ENCODE measurements around the gene UROS. TPM values are rescaled to one million over a fixed set of nuclear protein-coding genes. Genes with fewer than 3 reads are reported as not detected.

Gene UROS
- total and polyA plus RNA-seq, 2 of the 4 experiments (the other 2 are of a cell fraction) = 48.7 to 56.5 TPM

GRCh38 chr10:125849448-125849847, 26.4 kb upstream of the UROS start (continued):
- TF ChIP-seq RCOR1 (IDR thresholded peaks at IDR 0.05; ENCODE audit: insufficient replicate concordance, low read length) (no peak), MXI1 (IDR thresholded peaks at IDR 0.05; ENCODE audit: borderline replicate concordance, low read depth, low read length) (no peak), RAD21 (IDR thresholded peaks at IDR 0.05; ENCODE audit: low read length) (no peak), POLR2A (IDR thresholded peaks at IDR 0.05; ENCODE audit: low read depth, low read length) (no peak)

DNA sequence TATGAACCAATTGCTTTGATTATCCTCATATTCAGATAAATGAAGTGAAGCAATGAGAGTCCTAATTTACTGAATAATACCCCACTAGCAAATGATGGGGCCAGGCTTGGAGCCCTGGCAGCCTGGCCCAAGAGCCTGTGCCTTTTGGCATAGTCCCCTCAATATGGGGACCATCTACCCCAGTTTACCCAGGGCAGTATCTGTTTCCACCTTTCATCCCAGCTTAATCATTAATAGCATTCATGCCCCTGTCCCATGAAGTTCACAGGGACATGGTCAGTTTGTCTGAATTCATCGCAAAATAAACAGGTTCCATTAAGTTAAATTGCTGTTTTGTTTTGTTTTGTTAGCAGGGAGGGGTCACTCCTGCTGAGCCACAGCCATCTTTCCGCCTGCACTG, 25.8 kb upstream of the UROS start:
- H3K79me1 ChIP-seq (ENCODE audit: low read depth in 1 of 2, low read length in 2 of 2) = no peaks in the 10 kb centered on the region; a peak in 1 of 4 replicates
- H3K9ac ChIP-seq (ENCODE audit: low read depth, low read length) = no peak overlapping the region
- H4K5ac ChIP-seq (ENCODE audit: low read depth, low read length) = no peak overlapping the region
- ChIA-PET CTCF (no interaction called here), POLR2A (ENCODE audit: unreplicated experiment) (no interaction called here)
- H2BK120ac ChIP-seq (ENCODE audit: low read depth, low read length) = no peak overlapping the region
- no peak overlapping the region for H2AFZ ChIP-seq (replicated peaks; ENCODE audit: low read length, poor library complexity)
- no peak overlapping the region for H3K4me2 ChIP-seq (ENCODE audit: low read depth, low read length)
- TF ChIP-seq MAFK (IDR thresholded peaks at IDR 0.05; ENCODE audit: low read depth, low read length) (no peak), CHD1 (IDR thresholded peaks at IDR 0.05; ENCODE audit: low read depth, low read length) (no peak)
- TF ChIP-seq, protein P1, sequence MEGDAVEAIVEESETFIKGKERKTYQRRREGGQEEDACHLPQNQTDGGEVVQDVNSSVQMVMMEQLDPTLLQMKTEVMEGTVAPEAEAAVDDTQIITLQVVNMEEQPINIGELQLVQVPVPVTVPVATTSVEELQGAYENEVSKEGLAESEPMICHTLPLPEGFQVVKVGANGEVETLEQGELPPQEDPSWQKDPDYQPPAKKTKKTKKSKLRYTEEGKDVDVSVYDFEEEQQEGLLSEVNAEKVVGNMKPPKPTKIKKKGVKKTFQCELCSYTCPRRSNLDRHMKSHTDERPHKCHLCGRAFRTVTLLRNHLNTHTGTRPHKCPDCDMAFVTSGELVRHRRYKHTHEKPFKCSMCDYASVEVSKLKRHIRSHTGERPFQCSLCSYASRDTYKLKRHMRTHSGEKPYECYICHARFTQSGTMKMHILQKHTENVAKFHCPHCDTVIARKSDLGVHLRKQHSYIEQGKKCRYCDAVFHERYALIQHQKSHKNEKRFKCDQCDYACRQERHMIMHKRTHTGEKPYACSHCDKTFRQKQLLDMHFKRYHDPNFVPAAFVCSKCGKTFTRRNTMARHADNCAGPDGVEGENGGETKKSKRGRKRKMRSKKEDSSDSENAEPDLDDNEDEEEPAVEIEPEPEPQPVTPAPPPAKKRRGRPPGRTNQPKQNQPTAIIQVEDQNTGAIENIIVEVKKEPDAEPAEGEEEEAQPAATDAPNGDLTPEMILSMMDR (conservative IDR thresholded peaks at IDR 0.05; ENCODE audit: low read depth, low read length) = no peak
- no peaks in the 10 kb centered on the region for H3K4me1 ChIP-seq (ENCODE audit: control insufficient read depth, insufficient read depth, low read length)
- H2BK15ac ChIP-seq (ENCODE audit: low read depth, low read length) = no peak overlapping the region
- no peak overlapping the region for H2AK5ac ChIP-seq (ENCODE audit: low read depth, low read length)
- H3K4ac ChIP-seq (ENCODE audit: low read depth, low read length) = no peak overlapping the region
- dilution Hi-C loops (cut with HindIII; ENCODE audit: low sequenced_read_pairs, unreplicated experiment) = no loop called here
- H3K36me3 ChIP-seq (ENCODE audit: control insufficient read depth, insufficient read depth, low read length) = peaks cover 41% of the 10 kb centered on the region
- H3K23ac ChIP-seq (ENCODE audit: low read depth, low read length) = no peak overlapping the region
- BruUV-seq (replicated peaks) = no TSS peak
- in situ Hi-C loops (cut with MboI; ENCODE audit: low sequenced_read_pairs) = no loop called here
- no peak overlapping the region for H4K8ac ChIP-seq (ENCODE audit: low read depth in 2 of 2, low read length in 2 of 2)
- no peaks in the 10 kb centered on the region for H4K20me1 ChIP-seq (ENCODE audit: insufficient read depth, low read length)
- H3K56ac ChIP-seq (ENCODE audit: extremely low read depth, insufficient read depth, low read length) = no peak overlapping the region
- no peak overlapping the region for H2BK5ac ChIP-seq (ENCODE audit: low read depth, low read length, poor library complexity, severe bottlenecking)
- H4K91ac ChIP-seq (ENCODE audit: insufficient read depth, low read depth, low read length) = no peak overlapping the region
- H3K9me3 ChIP-seq (ENCODE audit: control insufficient read depth, insufficient read depth, low read length) = no peaks in the 10 kb centered on the region
- H3K27me3 ChIP-seq (ENCODE audit: control insufficient read depth, insufficient read depth, low read length) = no peaks in the 10 kb centered on the region
- H3K27ac ChIP-seq (ENCODE audit: insufficient read depth, low read length) = no peak overlapping the region
- ATAC-seq (ENCODE audit: low read depth) = no peak
- DNase-seq = no peak
- no CpG with 5 or more reads among the region's 2 CpGs for WGBS, 2 experiments (ENCODE audit: extremely low coverage in 2 of 2, insufficient read length in 1 of 2)
- H3K9me1 ChIP-seq (ENCODE audit: insufficient read depth, low read length) = peaks cover 3% of the 10 kb centered on the region; the same call in 1 of the 2 replicates
- H2BK20ac ChIP-seq (ENCODE audit: low read depth, low read length) = no peak overlapping the region
- H3K14ac ChIP-seq (replicated peaks; ENCODE audit: low read depth, low read length) = no peak overlapping the region
- H3K4me3 ChIP-seq (ENCODE audit: insufficient read depth, low read depth, low read length) = no peak overlapping the region
- H3K18ac ChIP-seq (ENCODE audit: low read depth, low read length) = no peak overlapping the region
- no peak overlapping the region for H2AK9ac ChIP-seq (replicated peaks; ENCODE audit: low read depth, low read length, poor library complexity)
- intact Hi-C loops (cut with micrococcal nuclease) = no loop called here

Data from IMR-90 (cell line).